Activated T-cell treated with anti-CD3 and anti-CD28 coated beads, Interleukin-2, amount 50 U/mL, for 48 hours (primary cell): ENCODE results near the gene NKPD1.

Experiments
- DNase-seq, 2 experiments: peaks; one replicate each; pipeline ENCODE4 v3.0.0-alpha.2; 2020

NKPD1 gene

DNA sequence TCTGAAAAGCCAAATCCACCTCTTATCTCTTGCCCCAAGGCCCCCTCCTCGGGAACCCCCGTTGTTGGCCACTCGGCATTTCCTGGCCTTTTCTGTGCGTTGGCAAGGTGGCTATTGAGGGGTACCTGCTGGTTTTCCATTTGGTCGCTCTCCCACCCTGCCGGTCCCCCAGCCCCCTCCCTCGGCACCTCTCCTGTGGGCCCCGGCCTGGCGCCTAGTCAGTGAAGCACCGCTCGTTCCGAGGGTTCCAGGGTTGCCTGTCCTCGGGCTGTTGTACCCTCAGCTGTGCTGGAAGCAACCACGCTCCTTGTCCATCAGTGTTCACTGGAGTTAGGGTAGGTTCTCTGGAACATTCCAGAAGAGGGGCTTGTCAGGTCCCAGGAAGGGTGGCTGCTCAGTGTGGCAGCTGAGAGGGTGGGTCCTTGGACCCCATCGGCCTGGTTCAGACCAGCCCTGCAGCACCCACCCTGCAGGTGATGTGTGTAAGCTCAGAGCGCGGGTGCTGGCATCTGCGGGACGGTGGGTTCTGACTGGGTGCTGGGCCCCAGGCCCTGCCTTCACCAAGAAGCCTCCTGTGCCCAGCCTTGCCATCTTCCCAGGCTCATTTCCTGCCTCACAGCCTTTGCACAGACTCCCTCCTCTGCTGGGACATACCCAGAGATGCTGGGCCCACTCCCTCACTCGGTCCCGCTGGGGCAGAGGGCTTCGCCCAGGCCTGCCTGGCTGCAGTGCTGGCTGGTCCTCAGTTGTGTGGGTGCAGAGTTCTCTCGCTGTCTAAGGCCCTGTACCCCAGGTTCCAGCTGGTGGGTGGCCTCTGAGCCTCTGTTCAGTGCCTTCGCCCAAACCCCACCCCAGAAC is 21.3 kb downstream of the NKPD1 start:
- no peak for DNase-seq

DNA sequence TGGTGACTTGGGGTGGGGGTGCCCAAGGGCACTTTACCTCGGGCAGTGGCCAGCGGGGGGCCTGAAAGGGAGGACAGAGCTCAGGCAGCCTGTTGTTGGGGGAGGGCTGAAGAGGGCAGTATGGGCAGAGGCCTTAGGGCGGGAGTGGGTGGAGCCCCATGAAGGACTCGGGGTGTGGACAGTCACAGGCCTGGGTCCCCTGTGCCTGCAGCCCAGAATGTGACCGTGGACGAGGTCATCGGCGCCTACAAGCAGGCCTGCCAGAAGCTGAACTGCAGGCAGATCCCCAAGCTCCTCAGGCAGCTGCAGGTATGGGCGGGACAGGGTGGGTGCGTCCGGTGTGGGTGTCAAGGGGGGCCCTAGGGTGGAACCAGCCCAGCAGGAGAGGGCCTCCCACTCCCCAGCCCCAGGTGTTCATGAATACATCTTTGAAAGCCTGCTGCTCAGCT is 22.5 kb downstream of the NKPD1 start:
- DNase-seq: no peak

DNA sequence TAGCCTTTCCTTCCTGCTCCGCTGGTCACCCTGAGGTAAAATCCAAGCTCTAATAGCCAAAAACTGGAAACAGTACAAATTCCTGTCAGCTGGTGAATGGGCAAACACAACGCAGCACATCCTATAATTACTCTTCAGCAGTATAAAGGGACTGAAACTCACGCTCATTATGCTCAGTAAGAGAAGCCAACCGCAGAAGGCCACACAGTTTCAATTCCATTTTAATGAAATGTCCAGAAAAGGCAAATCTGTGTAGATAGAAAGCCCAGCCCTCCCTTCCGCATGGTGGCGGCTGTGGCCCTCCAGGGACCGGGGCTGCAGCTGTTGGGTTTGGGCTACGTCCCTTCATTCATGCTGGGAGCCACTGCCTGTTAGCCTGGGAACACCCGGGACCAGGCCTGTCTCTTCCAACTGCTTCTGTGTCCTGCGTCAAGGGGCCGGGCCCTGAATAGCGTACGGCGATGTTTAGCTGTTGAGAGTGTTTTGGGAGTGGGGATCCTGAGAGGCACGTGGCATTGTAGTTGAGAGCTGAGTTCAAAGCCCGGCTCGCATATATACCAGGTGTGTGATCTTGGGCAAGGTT is 23.5 kb downstream of the NKPD1 start:
- no peak for DNase-seq

DNA sequence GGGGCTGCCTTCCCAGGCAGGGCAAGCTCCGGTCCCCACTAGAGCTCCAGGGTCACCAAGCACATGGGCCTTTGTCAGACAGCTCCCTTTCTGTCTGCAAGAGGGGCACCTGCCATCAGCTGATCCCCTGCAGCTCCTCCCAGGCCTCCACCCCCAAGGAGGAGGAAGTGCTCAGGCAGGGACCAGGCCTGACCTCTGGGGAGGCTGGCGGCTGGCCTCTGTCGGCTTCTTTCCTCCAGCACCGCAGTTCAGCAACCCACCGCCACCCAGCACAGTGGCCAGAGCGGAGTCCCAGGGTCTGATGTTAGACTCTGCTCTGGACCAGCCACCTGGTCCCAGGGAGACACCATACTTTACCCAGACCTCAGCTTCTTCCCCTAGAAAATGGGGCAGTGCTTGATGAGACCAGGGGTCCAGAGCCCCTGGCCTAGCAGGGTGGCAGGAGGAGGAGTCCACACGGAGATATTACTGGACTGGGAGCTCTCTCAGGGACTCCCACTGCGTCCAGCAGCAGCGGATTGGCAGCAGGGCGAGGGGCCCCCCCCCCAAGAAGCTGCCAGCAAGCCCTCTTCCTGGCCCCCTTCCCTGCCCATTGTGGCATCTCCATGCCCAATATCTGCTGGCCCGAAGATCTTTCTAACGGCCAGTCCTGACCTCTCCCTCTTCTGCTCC is 24.1 kb downstream of the NKPD1 start:
- DNase-seq: no peak

DNA sequence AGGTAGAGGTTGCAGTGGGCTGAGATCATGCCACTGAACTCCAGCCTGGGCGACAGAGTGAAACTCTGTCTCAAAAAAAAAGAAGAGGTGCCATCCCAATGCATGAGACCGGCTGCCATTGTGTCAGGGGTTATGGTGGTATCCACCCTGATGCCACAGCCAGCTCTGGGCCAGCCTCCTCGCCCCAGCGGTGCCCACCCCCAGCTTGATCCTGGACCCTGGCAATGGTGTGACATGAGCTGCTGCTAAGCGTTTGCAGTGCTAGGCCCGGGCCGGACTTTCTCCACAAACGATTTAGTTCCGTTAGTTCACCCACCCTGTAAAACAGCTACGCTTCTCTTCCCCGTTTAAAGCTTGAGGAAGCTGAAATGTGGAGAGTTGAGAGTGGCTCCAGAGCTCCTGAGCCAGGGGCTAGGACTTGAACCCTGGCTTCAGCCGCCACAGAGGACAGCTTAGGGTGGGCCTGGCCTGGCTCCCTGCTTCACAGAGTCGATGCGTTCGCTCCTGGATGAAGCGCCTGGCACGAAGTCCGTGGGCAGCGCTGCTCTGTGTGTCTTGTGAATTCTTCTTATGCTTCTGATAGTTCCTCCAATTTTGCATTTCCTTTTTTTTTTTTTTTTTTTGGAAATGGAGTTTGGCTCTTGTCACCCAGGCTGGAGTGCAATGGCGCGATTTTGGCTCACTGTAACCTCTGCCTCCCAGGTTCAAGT is 25.5 kb downstream of the NKPD1 start:
- DNase-seq: no peak

DNA sequence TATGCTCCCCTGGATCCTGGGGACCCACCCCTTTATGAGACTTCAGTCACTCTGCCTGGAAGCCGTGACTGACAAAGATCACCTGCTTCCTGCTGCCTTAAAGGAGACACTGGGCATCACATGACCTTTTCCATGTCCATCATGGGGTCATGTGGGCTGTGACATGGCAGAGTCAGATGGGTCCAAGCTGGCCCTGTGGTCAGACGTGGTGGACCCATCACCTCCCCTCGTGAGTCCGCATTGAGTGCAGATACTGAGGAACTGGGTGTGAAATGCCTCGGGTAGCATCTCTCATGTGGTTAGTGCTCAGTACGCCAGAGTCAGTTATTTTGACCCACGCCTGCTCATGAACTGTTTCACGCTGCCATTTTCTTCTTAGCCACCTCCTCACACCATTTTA is 27.1 kb downstream of the NKPD1 start:
- no peak for DNase-seq

DNA sequence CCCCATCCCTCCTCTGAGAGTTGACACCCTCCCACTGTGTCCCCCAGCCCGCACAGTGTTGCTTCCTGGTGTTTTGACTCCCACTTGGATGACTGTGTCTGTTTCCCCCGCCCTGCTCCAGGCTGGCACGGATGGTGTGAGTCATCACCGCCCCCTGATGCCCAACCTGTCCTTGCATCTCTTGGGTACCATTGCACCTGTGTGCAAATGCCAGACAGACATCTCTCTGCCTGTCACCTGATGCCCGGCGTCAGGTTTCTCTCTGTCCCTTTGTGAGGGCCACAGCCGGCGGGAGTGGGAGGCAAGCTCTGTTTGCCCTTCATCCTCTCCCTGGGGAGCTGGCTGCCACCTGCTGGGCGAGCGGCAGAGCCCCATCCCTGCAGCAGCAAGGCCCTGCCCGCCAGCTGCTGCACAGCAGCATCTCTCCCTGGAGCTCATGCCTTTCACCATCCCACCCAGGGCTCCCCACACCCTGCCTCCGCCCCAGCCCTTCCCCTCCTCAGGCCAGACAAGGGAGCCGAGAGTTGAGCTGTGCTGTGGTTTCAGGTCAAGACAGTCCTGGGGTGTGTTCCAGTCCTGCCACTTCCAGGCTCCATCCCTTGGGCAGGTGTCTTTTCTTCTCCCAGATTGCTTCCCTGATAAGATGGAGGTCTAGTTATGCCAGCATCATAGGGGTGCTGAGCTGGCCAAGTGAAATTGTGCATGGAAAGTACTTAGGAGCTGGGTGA is 29.7 kb downstream of the NKPD1 start:
- peak in 1 of 2 experiments; percentile 33 for DNase-seq

DNA sequence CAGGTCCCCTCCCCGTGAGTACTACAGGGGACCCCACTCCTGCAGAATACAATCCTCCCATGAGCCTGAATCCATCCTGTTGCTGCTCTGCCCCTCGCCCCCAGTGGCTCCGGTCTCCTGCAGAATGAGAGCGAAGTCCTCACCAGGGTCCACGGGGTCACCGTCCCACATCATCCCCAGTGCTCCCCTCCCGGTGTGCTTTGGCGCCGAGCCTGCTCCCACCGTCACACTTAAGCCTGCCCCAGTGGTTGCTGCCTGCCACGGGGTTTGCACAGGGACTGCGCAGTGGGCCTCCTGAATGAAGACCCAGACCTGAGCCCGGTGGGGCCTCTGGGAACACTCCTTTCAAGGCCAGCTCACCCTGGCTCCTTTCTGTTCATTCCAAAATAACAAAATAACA is 30.5 kb downstream of the NKPD1 start:
- DNase-seq: no peak

DNA sequence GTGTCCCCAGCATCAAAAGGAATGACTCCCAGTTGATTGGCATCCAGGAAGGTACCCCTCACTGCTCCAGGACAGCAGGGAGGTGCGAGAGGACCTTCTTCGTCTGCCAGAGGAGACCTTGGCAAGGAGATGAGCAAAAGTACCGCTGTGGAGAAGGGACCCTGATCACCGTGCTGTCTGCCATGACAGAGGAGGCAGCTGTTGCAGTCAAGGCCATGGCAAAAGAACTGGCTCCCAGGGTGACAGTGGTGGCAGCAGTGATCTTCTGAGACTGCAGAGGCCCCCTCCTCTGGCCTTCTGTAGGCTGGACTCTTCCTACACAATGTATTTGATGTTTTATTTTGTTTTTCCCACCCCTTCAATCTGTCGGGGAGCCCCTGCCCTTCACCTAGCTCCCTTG is 32.0 kb downstream of the NKPD1 start:
- no peak for DNase-seq

DNA sequence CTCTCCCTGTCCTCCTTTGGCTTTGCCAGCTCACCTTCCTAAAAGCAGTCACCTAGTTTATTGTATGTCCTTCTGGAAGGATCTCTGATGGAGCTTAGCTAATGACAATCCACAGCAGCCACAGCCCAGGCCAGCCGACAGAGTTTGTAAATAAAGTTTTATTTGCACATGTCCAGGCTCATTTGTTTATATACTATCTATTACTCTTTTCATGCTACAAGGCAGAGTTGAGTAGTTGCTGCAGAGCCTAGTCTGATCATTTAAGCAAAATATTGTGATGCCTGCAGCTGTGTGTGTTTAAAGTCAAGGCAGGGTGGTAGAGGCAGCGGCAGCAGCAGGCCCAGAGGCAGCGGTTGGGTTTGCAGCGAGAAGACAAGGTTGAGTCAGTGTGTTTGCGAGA is 32.6 kb downstream of the NKPD1 start:
- DNase-seq: no peak

DNA sequence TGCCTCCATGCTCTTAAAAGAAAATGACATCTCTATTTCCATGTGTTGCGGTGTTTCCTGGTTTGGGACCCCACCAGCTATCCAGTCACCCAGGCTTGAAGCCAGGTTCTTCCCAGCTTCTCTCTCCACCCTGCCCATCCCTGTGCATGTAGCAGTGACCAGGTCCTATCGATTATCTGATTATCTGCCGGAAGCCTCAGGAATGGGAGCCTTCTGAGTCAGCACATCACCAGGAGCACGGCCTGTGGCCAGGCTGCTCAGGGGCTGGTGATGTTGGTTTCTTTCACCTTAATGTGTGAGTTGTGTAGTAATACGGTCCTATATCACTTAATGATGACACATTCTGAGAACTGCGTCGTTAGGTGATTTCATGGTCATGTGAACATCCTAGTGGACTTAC is 34.1 kb downstream of the NKPD1 start:
- DNase-seq: no peak

DNA sequence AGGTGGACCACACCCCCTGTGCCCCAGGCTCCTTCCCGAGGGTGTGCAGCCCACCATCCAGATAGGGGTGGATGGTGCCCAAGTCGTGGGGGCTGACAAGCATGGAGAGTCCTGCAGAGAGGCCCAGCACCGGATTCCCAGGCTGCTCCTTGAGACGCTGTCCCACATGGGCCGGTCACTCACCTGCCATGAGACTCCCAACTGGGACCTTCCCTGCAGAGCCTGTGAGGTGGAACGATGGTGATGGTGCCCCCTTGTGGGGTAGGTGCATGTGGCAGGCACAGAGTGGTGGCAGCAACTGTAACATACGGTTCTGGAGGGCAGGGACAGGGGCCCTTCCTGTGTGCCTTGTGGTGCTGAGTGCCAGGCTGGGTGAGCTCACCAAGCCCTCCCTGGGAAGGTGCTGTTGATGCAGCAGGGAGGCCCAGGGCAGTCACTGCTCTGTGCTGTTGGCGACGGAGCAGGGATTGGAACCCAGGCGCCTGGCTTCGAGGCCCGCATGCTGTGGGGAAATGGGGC is 34.7 kb downstream of the NKPD1 start:
- peak; percentile 86 to 87 for DNase-seq

DNA sequence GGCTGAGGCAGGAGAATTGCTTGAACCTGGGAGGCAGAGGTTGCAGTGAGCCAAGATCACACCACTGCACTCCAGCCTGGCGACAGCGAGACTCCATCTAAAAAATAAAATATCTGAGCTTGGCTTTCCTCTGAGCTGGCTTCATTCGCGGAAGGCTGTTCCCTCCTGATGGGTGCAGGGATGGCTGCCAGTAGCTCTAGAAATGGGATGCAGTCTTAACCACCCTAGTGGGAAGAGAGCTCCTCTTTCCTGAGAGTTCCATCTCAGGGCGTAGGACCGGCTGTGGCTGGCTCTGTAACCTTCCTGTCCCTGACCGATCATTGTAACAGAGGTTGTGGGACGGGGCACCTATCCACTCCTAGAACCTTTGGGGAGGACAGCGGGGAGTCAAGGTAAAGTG is 35.4 kb downstream of the NKPD1 start:
- no peak for DNase-seq

DNA sequence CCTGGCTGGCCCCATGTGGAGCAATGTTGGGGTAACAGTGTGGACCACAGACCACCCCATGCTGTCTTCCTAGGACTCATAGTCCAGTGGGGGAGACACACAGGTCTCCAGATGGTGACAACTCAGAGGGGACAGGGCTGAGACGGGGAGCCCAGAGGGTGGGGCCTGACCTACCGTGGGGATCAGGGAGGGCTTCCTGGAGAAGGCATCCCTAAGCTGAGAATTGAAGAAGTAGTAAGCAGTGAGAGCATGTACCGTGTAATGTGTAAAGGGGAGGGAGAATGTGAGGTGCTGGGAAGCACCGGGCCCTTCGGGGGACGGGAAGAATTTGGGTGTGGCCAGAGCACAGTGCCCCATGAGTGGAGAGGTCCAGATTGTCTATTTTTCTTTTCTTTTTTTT is 36.8 kb downstream of the NKPD1 start:
- DNase-seq: no peak

DNA sequence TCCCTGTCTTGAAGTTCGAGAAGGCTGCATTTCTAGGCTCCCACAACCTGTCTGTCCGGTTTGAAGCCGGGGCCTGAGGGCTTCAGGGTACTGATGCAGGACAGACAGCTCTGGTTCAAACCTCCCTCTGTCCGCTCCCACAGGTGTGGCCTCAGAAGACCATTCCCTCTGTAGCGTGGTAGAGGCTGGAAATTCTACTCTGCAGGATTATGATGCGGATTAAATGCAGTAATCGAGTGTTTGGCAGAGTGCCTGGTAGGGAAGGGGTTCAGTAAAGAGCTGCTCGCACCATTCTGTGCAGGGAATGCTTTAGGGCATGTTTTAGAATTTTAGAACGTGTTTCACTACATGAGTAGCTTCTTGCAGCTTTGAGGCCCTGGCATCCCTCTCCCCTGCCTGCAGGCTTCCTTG is 37.3 kb downstream of the NKPD1 start:
- no peak for DNase-seq

DNA sequence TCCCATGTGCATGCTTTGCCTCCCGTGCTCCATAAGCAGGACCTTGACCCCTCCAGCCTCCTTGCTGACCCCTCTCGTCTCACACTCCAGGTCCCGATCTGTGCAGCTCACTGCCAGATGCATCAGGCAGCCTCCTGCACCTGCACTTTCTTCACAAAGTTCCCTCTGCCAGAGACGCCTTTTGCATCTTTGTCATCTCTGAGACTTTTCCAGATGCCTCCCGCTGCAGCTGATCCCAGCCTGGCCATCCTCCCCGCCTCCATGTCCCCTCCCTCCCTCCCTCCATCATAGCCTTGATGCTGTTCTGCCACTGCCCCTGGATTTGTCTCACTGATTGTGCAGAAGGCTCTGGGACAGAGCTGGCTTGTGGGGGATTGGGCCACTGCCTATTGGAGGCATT is 38.0 kb downstream of the NKPD1 start:
- DNase-seq: no peak

DNA sequence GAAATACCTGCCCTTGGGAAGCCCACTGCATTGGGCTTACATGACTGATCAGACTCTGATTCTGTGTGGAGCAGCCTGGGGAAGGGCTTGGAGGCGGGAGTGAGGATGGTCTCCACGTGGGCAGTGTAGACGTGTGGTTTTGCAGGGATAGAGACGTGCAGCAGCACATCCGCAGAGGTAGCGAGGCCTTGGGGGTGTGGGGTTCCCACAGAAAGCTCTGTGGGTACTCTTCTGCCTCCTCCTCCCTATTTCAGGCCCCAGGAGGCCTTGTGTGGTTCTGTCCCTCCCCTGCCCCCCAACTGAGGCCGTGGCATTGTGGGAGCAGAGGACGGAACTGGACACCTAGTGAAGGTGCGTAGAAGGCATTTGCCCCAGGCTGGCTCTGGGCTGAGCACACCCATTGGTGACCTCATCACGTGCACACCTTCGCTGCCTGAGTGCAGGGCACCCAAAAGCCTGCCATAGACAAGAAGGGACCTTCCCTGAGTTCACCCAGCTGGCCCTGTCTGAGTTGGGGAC is 38.9 kb downstream of the NKPD1 start:
- DNase-seq: no peak

DNA sequence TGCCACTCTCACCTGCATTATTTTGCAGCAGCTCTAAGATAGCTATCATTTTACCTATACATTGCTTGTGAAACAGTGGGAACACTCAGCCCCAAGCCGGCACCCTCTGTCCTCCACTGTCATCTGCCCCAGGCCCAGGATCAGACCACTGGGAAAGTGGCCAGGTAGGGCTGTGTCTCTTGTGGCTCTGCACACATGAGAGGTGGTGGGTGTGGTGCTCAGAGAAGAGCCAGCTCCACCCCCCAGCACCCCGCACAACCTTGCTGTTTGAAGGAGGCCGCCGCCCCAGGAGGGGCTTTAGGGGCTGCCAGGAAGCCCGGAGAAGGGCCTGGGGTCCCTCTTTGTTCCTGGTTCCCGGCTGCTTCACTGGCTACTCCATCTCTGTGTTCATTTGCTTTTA is 41.2 kb downstream of the NKPD1 start:
- DNase-seq: no peak

DNA sequence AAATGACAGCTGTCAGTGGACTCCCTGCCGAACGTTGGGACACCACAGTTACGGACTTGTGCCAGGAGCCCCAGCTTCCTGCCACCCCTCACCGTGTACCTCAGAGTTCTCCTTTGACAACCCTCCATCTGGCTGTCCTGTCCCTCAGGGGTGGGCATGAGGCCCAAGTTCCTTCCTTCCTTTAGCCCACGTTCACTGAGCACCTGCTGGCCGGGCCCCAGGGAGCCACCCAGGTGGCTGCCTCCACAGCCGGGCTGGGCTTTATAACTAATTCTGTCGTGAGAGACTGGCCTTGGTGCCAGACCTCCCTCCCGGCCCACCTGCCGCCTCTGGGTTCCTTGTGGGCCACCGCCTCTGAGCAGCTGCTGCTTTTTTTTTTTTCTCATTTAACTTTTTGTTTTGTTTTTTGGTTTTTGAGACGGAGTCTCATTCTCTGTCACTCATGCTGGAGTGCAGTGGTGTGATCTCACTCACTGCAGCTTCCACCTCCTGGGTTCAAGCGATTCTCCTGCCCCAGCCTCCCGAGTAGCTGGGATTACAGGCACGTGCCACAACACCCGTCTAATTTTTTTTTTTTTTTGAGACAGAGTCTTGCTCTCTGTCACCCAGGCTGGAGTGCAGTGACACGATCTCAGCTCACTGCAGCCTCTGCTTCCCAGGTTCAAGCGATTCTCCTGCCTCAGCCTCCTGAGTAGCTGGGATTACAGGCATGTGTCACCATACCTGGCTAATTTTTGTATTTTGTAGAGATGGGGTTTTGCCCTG is 42.0 kb downstream of the NKPD1 start:
- peak in 1 of 2 experiments; percentile 22 for DNase-seq

DNA sequence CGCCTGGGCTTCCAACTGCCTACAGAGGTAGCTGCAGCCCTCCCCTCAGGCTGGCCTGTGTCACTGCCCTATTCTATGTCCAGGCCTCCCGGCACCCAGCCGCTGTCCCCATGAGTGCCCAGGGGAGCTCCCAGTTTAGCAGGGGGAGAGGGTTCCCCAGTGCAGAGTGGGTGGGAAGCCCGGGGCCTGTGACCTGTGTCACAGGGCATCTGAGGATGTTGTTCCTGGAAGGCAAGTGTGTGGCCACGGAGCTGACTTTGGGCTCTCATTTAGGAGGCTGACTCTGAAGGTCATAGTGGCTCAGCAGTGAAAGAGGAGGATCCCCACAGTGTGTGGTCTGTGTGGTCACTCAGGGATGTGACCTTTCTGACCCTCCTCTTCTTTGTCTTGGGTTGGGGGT is 42.7 kb downstream of the NKPD1 start:
- DNase-seq: peak in 1 of 2 experiments; percentile 33

DNA sequence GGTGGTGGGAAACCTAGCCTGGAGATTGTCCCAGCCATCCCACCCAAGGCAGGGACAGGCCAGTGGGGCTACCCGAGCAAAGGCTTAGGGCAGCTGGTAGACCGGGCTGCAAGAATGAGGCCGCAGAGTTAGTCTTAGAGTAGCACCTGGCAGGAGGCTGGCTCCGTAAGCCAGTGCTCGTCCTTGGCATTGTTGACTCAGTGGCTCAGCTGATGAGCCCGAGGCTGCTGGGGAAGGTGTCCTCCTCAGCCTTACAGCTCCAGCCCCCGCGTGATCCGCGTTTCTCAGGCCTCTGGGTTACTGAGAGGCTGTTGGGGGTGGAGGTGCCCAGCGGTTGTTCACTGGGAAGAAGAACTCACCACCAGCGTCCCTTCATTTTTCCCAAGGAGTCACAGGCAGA is 43.1 kb downstream of the NKPD1 start:
- DNase-seq: no peak
